Psoas muscle (tissue), 8 donors: ENCODE results near the gene KRTAP10-6. TPM values are rescaled to one million over a fixed set of nuclear protein-coding genes. Genes with fewer than 3 reads are reported as not detected.
"Not testable (repeated sequence)": the region's sequence is repeated elsewhere in the genome, so short reads cannot be mapped to it uniquely, and the experiment has no call there.

Experiments
- ATAC-seq, 4 donors: fragments of 200-7000 bp; cut with Tn5 transposase; one replicate each; pipeline ENCODE4 v1.9.1; 2020; ENCODE audit warnings: moderate library complexity in 3 of 4, mild to moderate bottlenecking in 2 of 4
- DNase-seq, 2 donors: peaks; one replicate each; pipeline ENCODE4 v3.0.0-alpha.2; 2020
- H3K27ac ChIP-seq: fragments of 200-600 bp; one replicate; pipeline ENCODE4 v1.8.0; 2022
- H3K27me3 ChIP-seq, 3 donors: fragments of 200-600 bp in 1 of 3; one replicate each; pipeline versions ENCODE4 v1.6.1 to v1.8.0; 2013 to 2022; ENCODE audit warnings: low read length in 2 of 3, mild to moderate bottlenecking in 2 of 3, moderate library complexity in 1 of 3; ENCODE audit not compliant: insufficient read depth in 3 of 3
- H3K36me3 ChIP-seq, 2 donors: fragments of 200-600 bp in 1 of 2; one replicate each; pipeline versions ENCODE4 v1.6.1 to v1.8.0; 2013 to 2022; ENCODE audit warnings: low read depth in 1 of 2, mild to moderate bottlenecking in 1 of 2, moderate library complexity in 1 of 2; ENCODE audit not compliant: insufficient read depth in 1 of 2
- H3K4me1 ChIP-seq: fragments of 200-600 bp; one replicate; pipeline ENCODE4 v1.8.0; 2022
- H3K4me3 ChIP-seq: fragments of 200-600 bp; one replicate; pipeline ENCODE4 v1.8.0; 2022; ENCODE audit warnings: mild to moderate bottlenecking
- H3K9me3 ChIP-seq: fragments of 200-600 bp; one replicate; pipeline ENCODE4 v1.8.0; 2022
- WGBS, 3 donors: extraction: QIAGEN DNeasy Blood & Tissue Kit; methylation state at CpG; one replicate each; pipeline versions ENCODE4 v1.1.6 to v1.1.7; 2013; 5-methylcytosine and 5-hydroxymethylcytosine counted together
- intact Hi-C, 2 donors: fragments of 100-400 bp; cut with DNase I; formaldehyde crosslinking; loops; one replicate each; pipeline versions ENCODE4 v1.11.0 to v1.14.2; 2022
- polyA plus RNA-seq, 3 donors: library from polyadenylated mRNA; stranded (reverse); fragments of 200-250 nt; gene quantifications; one replicate each; pipeline ENCODE4 v1.2.3, GENCODE V29; 2013
- total RNA-seq, 4 donors: library from RNA; stranded (reverse); fragmentation: NEBNext Ultra II Directional in 2 of 4; extraction: Animal tissue kit (Norgen Biotek cat#: 25700) in 2 of 4; gene quantifications; one replicate each; pipeline versions ENCODE4 v1.2.1 to v1.2.4, GENCODE V29; 2021 to 2023
- TF ChIP-seq, protein P1 (sequence below): fragments of 200-600 bp; IDR thresholded peaks from one replicate; pipeline ENCODE4 v1.8.0; 2022; ENCODE audit warnings: antibody characterized with exemption
- donor health status: healthy with polysubstance abuse.
- donor health status: DM: no; HTN: no; CAD: no; lungs with moderate emphysema.
- donor health status: Bipolar disorder and iron deficiency.
- donor health status: healthy.
- donor health status: DM: yes; HTN: yes; CAD: no.
- donor health status: DM: no; HTN: no; CAD: no.
- donor health status: DM: no; HTN: no; CAD: no.
- donor health status: DM: yes; HTN: yes; CAD: no.

The KRTAP10-6 gene
- total and polyA plus RNA-seq, 7 donors: not detected

DNA sequence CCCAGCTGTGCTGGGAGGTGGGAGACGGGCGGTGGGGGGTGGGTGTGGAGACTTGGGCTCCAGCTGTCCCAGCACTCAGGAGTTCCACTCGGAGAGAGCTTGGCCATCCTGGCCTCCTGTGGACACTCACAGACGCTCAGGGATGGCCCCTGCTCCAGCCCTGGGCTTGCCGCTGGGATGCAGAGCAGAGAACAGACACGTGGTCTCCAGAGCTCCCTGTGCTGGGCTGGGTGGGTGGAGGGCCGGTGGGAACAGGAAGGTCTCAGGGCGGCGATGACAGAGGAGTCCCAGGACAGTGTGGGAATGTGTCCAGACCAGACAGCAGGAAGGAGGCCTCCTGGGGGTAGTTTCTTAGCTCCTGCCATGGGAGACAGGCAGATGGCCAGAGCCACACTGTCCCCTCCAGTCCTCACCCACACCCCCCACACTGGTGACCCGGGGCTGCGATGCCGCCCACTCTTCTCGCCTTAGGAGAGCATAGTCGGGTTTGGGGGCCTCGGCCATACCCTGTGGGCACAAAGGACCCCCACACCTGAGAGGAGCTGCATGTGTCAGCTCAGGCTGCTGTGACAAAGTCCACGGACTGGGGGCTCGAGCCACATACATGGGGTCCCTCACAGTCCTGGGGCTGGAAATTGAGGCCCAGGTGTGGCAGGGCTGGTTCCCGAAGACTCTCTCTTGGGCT, 36.5 kb upstream of the KRTAP10-6 start:
- Histone ChIP-seq H3K9me3 (peaks cover 11% of the 10 kb centered on the region), H3K4me1 (no peaks in the 10 kb centered on the region), H3K27ac (no peak overlapping the region), H3K27me3 (peaks cover 0 to 16% (median 0%) of the 10 kb centered on the region in 3 donors), H3K36me3 (no peaks in the 10 kb centered on the region), H3K4me3 (no peak overlapping the region)
- no peak for ATAC-seq
- TF ChIP-seq, protein P1, sequence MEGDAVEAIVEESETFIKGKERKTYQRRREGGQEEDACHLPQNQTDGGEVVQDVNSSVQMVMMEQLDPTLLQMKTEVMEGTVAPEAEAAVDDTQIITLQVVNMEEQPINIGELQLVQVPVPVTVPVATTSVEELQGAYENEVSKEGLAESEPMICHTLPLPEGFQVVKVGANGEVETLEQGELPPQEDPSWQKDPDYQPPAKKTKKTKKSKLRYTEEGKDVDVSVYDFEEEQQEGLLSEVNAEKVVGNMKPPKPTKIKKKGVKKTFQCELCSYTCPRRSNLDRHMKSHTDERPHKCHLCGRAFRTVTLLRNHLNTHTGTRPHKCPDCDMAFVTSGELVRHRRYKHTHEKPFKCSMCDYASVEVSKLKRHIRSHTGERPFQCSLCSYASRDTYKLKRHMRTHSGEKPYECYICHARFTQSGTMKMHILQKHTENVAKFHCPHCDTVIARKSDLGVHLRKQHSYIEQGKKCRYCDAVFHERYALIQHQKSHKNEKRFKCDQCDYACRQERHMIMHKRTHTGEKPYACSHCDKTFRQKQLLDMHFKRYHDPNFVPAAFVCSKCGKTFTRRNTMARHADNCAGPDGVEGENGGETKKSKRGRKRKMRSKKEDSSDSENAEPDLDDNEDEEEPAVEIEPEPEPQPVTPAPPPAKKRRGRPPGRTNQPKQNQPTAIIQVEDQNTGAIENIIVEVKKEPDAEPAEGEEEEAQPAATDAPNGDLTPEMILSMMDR: no peak
- 55 to 65% (median 61%) methylated on average over 16 to 18 of the region's 18 CpGs for WGBS, 3 donors
- DNase-seq: no peak
- intact Hi-C loops: no loop called here

DNA sequence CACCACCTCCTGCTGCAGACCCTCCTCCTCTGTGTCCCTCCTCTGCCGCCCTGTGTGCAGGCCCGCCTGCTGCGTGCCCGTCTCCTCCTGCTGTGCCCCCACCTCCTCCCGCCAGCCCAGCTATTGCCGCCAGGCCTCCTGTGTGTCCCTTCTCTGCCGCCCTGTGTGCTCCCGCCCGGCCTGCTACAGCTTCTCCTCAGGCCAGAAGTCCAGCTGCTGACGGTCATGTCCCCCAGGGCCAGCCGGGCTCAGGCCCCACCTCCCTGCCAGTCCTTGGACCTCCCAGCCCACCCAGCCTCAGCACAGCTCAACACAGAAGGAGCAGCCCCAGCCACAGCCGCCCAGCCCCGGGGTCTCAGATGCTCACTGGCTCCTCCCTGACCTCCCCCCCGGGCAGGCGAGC, 35.5 kb upstream of the KRTAP10-6 start:
- intact Hi-C loops, ATAC-seq, H3K4me1 ChIP-seq, DNase-seq, H3K27ac ChIP-seq, H3K4me3 ChIP-seq, H3K36me3 ChIP-seq: not testable (repeated sequence)
- Histone ChIP-seq H3K27me3 (peaks cover 0 to 13% (median 0%) of the 10 kb centered on the region in 3 donors), H3K9me3 (peaks cover 19% of the 10 kb centered on the region)
- 9 to 21% (median 17%) methylated on average over 14 to 15 of the region's 15 CpGs for WGBS, 3 donors

DNA sequence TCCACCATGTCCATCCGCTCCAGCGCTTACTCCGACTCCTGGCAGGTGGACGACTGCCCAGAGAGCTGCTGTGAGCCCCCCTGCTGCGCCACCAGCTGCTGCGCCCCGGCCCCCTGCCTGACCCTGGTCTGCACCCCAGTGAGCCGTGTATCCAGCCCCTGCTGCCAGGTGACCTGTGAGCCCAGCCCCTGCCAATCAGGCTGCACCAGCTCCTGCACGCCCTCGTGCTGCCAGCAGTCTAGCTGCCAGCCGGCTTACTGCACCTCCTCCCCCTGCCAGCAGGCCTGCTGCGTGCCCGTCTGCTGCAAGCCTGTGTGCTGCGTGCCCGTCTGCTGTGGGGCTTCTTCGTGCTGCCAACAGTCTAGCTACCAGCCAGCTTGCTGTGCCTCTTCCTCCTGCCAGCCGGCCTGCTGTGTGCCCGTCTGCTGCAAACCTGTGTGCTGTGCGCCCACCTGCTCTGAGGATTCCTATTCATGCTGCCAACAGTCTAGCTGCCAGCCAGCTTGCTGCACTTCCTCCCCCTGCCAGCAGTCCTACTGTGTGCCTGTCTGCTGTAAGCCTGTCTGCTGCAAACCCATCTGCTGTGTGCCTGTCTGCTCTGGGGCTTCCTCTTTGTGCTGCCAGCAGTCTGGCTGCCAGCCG, 35.0 kb upstream of the KRTAP10-6 start:
- H3K27ac ChIP-seq, ATAC-seq, H3K36me3 ChIP-seq, H3K4me3 ChIP-seq, intact Hi-C loops, DNase-seq, H3K4me1 ChIP-seq: not testable (repeated sequence)
- Histone ChIP-seq H3K27me3 (peaks cover 0 to 13% (median 0%) of the 10 kb centered on the region in 3 donors), H3K9me3 (peaks cover 18% of the 10 kb centered on the region)
- WGBS, 3 donors: 42 to 49% (median 49%) methylated on average over 13 to 18 of the region's 20 CpGs

- 44 to 51% (median 48%) methylated on average over 6 to 7 of the region's 7 CpGs for WGBS, 3 donors
- TF ChIP-seq, protein P1: no peak
Measured at GRCh38 chr21:44626673-44627143, 34.4 kb upstream of the KRTAP10-6 start, which contains the start of gene KRTAP10-9. KRTAP10-9 (plus strand) TSS chr21:44627093; CDS start chr21:44627172, 79 bp downstream.

DNA sequence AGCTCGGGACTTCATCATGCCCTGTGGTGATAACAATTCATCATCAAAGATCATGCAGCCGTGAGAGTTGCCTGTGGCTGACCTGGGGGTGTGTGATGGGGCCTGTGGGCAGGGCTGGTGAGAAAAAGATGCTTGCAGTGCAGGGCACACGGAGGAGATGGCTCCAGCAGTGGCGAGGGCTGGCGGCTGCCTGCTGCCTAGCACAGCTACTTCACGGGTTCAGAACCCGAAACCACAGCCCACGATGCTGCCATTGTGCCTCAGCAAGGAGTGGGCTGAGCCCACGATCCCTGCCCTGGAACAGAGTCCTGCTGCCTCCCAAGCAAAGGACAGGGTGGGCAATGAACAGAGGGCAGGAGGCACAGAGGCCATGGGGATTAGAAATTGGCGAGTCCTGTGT, 34.0 kb upstream of the KRTAP10-6 start:
- no peak overlapping the region for H3K4me3 ChIP-seq
- intact Hi-C loops: no loop called here
- peaks cover 0 to 13% (median 0%) of the 10 kb centered on the region in 3 donors for H3K27me3 ChIP-seq
- no peaks in the 10 kb centered on the region for H3K4me1 ChIP-seq
- DNase-seq (peak in 1 of 2 donors; percentile 47), ATAC-seq (no peak)
- TF ChIP-seq, protein P1: no peak
- no peak overlapping the region for H3K27ac ChIP-seq
- WGBS, 3 donors: 60 to 66% (median 64%) methylated on average over 10 of the region's 10 CpGs
- no peaks in the 10 kb centered on the region for H3K36me3 ChIP-seq
- peaks cover 14% of the 10 kb centered on the region for H3K9me3 ChIP-seq

More at GRCh38 chr21:44626673-44627143, 34.4 kb upstream of the KRTAP10-6 start, which contains the start of gene KRTAP10-9:
- Histone ChIP-seq H3K4me3 (no peak within 1 kb of the TSS), H3K9me3 (peaks cover 14% of the 10 kb centered on the region), H3K36me3 (no peaks in the 10 kb centered on the region), H3K27ac (no peak within 1 kb of the TSS), H3K4me1 (no peaks in the 10 kb centered on the region), H3K27me3 (peaks cover 0 to 13% (median 0%) of the 10 kb centered on the region in 3 donors)
- intact Hi-C loops: no loop called here
- ATAC-seq: no peak
- no peak for DNase-seq
